DMS53 treated with DMSO at 0.1 percent for 48 hours (cell line): Measurements from ENCODE around the gene SUPT6H.

Source experiments
- DNase-seq: peaks from one replicate; lab custom pipeline; 2025; ENCODE audit not compliant: unreplicated experiment; lab: John Stamatoyannopoulos, UW

The SUPT6H gene

DNA sequence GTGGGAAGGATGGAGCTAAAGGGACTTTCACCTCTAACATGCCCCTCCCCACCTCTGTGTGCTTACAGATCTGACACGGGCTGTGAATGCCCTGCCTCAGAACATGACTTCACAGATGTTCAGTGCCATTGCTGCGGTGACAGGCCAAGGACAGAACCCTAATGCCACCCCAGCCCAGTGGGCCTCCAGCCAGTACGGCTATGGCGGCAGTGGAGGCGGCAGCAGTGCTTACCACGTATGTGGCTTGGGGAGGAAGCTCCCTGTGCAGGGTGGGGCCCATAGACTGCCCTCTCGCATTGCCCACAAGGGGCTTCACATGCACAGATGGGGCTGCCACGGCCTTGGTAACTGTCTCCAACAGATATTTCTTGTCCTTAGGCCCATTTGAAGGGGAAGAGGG is 38.3 kb downstream of the SUPT6H start:
- no peak for DNase-seq

DNA sequence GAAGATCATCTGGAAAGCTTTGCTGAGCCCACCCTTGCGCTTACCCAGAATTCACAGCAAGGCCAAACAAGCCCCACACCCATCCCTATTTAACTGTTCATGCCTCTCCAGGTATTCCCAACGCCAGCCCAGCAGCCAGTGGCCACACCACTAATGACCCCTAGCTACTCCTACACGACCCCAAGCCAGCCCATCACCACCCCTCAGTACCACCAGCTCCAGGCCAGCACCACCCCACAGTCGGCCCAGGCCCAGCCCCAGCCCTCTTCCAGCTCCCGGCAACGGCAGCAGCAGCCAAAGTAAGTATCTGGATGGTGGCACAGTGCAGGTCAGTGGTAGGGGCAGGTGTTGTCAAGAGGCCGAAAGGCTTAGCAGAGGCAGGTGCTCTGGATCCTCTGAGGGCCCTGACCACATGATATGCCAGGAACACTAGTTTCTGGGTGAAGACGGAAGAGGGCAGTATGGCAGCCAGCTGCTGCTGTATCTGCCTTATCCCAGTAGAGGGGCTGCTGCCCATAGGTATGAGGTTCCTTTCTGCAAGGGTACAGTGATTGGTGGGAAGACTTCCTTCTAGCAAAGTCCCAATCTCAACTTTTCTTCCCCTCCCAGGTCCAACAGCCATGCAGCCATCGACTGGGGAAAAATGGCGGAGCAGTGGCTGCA is 39.0 kb downstream of the SUPT6H start:
- DNase-seq: peak; percentile 79

- DNase-seq: no peak
Observed at GRCh38 chr17:28702026-28702751, 40.2 kb downstream of the SUPT6H start.

- DNase-seq: no peak
Observed at GRCh38 chr17:28702752-28703150, 40.7 kb downstream of the SUPT6H start.

- no peak for DNase-seq
Observed at GRCh38 chr17:28703552-28704218, 41.7 kb downstream of the SUPT6H start.

GRCh38 chr17:28704219-28704858 is 42.3 kb downstream of the SUPT6H start:
- no peak for DNase-seq

GRCh38 chr17:28705074-28705659 is 43.2 kb downstream of the SUPT6H start:
- no peak for DNase-seq

GRCh38 chr17:28705728-28706334 is 43.8 kb downstream of the SUPT6H start:
- no peak for DNase-seq

- no peak for DNase-seq
Observed at GRCh38 chr17:28706471-28707338, 44.7 kb downstream of the SUPT6H start.

DNA sequence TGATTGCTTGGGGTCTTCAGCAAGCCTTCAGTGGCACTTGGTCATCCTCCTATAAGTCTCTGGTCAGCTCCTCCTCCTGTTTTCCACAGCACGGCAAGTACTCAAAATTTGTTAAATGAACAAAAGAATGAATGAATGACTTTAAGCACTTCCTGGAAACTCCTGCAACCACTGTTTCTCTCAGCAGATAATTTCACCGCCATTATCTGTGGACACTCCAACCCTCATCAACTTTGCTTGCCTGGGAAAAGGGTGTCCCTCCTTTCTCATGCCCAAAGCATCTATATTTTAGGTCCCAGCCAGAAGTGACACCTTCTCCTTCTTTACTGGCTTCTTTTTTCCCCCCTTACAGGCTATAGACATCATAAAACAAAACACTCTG is 45.3 kb downstream of the SUPT6H start:
- no peak for DNase-seq

DNA sequence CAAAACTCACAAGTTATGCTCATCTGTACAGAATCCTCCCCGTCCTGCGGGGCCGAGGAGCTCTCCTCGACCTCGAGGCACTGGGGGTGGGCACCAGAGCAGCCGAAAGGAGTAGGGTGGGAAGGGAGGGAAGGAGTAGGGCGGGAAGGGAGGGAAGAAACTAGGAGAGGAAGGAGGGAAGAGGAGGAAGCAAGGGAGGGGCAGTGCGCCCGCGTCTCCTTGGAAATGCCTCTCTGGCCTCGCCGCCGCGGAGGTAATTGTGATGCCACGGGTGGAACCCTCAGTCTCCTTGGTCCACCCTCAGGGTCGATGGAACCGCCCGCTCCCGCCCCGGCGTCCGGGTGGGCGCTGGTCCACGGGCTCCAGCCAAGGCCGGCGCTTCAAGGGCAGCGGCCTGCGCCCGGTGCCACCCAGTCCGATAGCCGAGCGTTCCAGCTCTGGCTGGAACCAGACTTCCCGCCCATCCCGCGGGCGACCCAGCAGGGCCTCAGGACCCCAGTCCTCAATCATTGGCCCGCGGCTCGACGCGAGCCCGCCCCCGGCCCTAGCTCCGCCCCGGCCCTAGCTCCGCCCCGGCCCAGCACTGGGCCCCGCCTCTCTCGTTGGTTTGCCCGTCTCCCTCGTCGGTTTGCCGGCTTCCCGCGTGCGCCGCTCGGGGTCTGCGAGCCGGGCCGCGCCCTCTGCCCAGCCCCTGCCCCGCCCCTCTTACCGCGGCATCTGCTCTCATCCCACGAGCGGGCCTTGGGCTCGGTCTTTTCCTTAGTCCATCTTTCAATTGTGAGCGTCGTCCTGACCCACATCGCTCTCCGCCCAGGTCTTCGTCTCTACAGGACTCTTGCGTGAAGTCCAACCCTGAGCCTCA is 49.1 kb downstream of the SUPT6H start:
- peak; percentile 44 for DNase-seq

DNA sequence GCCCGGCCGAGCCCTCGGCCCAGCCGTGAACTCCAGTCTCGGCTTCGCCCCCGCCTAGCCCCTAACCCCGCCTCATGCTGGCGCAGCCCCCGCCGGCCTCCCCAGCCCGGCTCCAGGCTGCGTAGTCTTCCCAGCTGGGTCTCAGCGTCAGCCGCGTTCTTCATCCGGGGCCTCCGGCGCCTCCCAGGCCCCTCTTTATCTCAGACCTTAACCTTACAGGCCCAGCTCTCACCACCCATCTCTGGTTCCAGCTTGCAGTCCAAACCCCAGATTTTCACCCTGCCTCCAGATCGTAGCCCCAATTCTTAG is 49.7 kb downstream of the SUPT6H start, which contains the start of gene PROCA1:
Gene PROCA1 (minus strand): TSS at position 166 of the 309 bp plus-strand sequence. CDS start 228 bp downstream, outside the sequence.
- DNase-seq: no peak

DNA sequence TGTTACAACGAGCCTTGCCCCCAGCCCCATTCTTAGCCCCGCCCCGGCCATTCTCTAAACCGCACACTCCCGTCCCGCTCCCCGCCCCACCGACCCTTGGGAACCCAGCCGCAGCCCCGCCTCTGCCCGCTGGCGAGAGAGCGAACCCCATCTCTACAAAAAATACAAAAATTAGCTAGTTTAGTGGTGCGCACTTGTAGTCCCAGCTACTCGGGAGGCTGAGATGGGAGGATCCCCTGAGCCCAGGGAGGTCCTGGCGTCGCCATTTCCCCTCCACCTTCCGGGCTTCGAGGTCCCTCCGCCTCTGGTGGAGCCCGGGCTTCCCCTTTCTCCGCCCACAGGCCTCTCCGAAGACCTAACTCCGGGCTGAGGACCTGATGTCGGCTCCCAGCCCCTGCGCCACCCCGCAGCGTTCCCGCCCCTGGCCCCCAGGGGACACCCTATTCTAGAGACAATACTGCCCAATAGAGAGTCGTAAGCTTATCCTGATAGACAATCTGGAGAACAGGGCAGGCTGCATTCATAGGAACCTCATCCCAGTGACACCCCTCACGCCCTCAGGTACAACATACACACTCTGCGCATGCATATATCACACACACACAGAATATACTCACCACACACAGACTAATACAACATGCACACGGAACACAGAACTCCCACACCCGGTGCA is 50.2 kb downstream of the SUPT6H start:
- DNase-seq: no peak

DNA sequence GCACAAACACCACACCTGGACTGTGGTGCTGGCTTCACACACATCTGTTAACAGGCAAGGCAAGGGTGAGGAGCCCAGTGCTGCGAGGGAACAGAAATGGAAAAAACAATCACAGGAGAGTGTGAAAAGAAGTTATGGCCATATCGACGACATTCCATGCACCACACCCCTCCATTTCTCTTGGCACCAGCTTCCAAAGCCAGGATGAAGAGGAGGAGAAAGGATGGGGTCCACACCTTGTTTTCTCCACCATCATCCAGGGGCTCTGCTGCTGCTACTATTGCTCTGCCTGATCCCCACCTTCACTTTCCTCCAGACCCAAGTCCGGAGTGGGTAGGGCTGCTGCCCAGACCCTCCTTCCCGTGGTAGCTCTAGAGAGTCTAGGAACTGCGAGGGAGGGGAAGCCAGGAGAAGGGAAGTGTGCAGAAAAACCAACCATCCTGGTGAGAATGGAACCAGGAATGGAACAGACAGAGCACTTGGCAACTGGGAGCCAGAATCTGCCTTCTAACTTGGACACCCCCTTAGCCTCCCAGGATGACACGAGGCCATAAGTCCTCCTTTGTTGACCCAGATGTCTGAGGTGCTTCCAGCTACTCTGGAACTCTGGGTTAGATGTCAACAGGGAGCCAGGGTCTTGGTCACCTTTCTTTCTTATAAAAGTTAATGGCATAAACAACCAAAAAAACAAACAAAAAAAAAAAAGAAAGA is 50.9 kb downstream of the SUPT6H start:
- no peak for DNase-seq

DNA sequence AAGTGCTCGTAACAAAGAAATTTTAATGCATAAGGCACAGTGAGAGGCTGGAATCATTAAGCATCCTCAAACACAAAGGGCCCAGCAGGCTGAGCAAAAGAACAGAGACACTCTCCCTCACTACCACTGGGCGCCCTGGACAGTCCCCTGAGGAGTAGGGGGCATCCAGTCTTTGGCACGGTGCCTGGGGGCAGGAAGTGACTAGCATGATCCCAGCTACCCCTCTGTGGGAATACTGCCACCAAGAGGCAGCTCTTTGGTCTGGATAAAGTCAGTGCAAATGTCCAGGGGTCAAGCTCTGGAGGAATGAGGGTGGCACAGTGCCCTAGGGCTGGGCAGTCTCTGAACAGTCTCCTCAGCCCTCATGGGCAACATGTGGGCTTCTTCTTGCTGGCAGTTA is 52.3 kb downstream of the SUPT6H start:
- no peak for DNase-seq

- DNase-seq: no peak
Observed at GRCh38 chr17:28715217-28715616, 53.2 kb downstream of the SUPT6H start.

DNA sequence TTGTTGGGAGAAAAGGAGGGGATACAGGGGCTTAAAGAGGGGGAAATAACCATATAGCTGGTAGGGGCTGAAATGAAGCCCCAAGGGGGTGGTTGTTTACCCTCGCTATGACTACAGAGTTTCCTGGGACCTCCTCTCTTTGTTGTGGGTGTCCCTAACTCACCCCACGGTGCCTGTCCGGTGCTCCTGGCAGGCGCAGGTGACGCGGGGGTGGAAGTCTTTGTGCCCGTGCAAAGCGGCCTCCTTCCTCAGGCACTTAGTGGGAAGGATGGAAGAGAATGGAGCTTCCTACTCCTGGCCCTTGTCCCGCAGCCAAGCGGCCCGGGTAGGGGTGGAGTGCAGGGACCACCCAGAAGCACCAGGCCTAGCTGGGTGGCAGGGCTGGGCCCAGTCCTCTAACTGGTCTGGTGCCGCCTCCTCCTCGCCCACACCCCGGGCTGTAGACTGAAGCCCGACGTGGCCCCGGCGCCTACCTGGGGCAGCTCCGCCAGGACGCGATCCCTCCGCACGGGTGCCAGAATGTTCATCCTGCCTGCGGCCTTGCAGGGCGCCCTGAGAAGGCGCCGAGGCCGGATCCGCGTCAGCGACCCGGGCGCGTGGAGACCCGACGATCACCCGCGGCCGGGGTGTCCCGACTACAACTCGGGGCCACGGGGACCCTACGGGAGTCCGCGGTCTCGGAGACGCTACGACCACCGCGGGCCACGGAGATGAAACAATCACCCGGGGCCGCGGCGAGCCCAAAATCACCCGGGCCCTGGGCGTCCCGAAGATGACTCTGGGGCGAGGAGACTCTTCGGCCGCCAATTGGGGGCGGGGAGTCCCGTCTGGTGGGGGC is 55.0 kb downstream of the SUPT6H start:
- no peak for DNase-seq
